ENCODE results near the gene TMEM35B. TPM values are rescaled to one million over a fixed set of nuclear protein-coding genes. Genes with fewer than 3 reads are reported as not detected.
"Not testable (repeated sequence)": the region's sequence is repeated elsewhere in the genome, so short reads cannot be mapped to it uniquely, and the experiment has no call there.

The TMEM35B gene
- total RNA-seq, 1 donor from 2014 or later: 31.6 TPM

GRCh38 chr1:34976384-34977209 is 8.6 kb downstream of the TMEM35B start:
- no peak for DNase-seq (ENCODE audit: extremely low read depth, low read depth, low spot score)

- no peak for DNase-seq (ENCODE audit: extremely low read depth, low read depth, low spot score)
Observed at GRCh38 chr1:34975771-34976170, 9.4 kb downstream of the TMEM35B start.

GRCh38 chr1:34975338-34975737 is 9.8 kb downstream of the TMEM35B start:
- no peak for DNase-seq (ENCODE audit: extremely low read depth, low read depth, low spot score)

- no peak for DNase-seq (ENCODE audit: extremely low read depth, low read depth, low spot score)
Observed at GRCh38 chr1:34974626-34975025, 10.5 kb downstream of the TMEM35B start.

GRCh38 chr1:34973326-34973725 is 11.8 kb downstream of the TMEM35B start:
- no peak for DNase-seq (ENCODE audit: extremely low read depth, low read depth, low spot score)

DNA sequence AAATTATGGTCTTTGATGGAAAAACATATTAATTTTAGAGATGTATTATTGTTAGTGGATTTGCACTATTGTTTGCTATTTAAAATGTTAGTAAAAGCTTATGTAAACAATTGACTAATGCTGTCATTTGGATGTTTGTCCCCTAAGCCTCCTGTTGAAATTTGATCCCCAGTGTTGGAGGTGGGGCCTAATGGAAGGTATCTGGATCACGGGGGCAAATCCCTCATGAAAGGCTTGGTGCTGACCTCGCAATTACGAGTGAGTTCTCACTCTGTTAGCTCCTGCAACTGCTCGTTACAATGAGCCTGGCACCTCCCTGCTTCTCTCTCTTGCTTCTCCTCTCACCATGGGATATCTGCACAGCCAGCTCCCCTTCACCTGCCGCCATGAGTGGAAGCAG is 14.3 kb downstream of the TMEM35B start:
- DNase-seq (ENCODE audit: extremely low read depth, low read depth, low spot score): no peak

DNA sequence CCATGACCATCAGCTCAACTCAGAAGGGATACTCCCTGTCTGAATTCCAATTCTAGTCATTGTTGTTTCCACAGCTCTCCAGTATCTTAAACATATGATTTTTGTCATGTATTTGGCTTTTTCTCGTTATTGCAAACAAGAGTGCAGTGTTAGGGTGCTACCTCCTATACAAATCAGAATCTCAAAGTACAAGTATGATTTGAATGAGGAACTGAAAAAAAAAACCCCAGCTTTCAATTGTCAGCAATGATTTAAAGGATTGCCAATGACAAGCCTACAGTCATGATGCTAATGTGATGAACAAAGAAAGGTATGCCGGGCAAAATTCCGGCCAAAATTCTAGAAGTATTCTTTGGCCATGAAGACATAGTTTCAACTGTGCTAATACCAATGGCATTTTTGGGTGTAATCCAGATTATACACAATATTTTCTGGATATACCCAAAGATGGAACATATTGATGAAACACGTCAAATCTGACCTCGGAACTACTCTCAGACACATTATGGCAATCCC is 14.9 kb downstream of the TMEM35B start:
- DNase-seq (ENCODE audit: extremely low read depth, low read depth, low spot score): no peak

- not testable (repeated sequence) for DNase-seq (ENCODE audit: extremely low read depth, low read depth, low spot score)
Observed at GRCh38 chr1:34968297-34968696, 16.9 kb downstream of the TMEM35B start.

DNA sequence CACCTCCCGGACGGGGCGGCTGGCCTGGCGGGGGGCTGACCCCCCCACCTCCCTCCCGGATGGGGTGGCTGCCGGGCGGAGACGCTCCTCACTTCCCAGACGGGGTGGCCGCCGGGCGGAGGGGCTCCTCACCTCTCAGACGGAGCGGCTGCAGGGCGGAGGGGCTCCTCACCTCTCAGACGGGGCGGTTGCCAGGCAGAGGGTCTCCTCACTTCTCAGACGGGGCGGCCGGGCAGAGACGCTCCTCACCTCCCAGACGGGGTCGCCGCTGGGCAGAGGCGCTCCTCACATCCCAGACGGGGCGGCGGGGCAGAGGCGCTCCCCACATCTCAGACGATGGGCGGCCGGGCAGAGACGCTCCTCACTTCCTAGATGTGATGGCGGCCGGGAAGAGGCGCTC is 17.5 kb downstream of the TMEM35B start:
- not testable (repeated sequence) for DNase-seq (ENCODE audit: extremely low read depth, low read depth, low spot score)

- no peak for DNase-seq (ENCODE audit: extremely low read depth, low read depth, low spot score)
Observed at GRCh38 chr1:34965597-34965996, 19.6 kb downstream of the TMEM35B start.

- no peak for DNase-seq (ENCODE audit: extremely low read depth, low read depth, low spot score)
Observed at GRCh38 chr1:34950428-34950827, 34.7 kb downstream of the TMEM35B start.

- DNase-seq (ENCODE audit: extremely low read depth, low read depth, low spot score): not testable (repeated sequence)
Observed at GRCh38 chr1:34948739-34949138, 36.4 kb downstream of the TMEM35B start.

DNA sequence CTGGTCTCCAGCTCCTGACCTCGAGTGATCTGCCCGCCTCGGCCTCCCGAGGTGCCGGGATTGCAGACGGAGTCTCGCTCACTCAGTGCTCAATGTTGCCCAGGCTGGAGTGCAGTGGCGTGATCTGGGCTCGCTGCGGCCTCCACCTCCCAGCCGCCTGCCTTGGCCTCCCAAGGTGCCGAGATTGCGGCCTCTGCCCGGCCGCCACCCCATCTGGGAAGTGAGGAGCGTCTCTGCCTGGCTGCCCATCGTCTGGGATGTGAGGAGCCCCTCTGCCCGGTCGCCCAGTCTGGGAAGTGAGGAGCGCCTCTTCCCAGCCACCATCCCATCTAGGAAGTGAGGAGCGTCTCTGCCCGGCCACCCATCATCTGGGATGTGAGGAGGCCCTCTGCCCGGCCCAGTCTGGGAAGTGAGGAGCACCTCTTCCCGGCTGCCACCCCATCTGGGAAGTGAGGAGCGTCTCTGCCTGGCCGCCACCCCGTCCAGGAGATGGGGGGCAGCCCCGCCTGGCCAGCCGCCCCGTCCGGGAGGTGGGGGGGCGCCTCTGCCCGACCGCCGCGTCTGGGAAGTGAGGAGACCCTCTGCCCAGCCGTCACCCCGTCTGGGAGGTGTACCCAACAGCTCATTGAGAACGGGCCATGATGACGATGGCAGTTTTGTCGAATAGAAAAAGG is 37.4 kb downstream of the TMEM35B start:
- not testable (repeated sequence) for DNase-seq (ENCODE audit: extremely low read depth, low read depth, low spot score)

DNA sequence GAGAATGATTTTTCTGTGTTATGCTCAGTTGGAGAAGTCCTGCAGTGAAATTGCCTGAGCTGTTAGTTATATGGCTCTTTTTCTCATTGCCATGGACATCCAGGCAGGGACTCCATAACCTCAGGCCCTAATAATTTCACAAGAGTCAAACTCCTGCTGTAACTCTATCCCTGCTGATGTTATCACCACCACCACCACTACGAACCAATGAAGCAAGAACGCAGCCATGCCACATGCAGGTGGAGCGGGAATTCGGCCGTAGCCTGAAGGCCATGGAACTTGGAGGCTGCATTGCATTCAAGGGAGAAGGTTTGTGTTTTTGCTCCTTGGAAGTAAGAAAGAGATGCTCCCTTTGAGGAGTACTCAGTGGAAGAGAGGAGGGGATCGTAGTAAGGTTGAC is 38.9 kb downstream of the TMEM35B start:
- no peak for DNase-seq (ENCODE audit: extremely low read depth, low read depth, low spot score)

DNA sequence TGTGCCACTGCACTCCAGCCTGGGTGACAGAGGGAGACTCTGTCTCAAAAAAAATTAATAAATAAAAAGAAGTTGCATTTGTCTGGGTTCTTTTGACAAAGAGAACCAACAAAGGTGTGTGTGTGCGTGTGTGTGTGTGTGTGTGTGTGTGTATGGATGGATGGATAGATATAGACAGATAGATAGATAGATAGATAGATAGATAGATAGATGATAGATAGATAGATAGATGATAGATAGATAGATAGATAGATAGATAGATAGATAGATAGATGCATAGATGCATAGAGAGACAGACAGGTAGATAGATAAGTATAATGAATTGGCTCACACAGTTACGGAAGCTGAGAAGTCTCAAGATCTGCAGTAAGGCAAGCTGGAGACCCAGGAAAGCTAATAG is 43.3 kb downstream of the TMEM35B start:
- not testable (repeated sequence) for DNase-seq (ENCODE audit: extremely low read depth, low read depth, low spot score)

Other genes with a start within 250 kb of the TMEM35B start
- gene GJB5, start 230.3 kb downstream of the TMEM35B start, total RNA-seq: not detected in 2 replicates
- gene GJB4, start 225.6 kb downstream of the TMEM35B start, total RNA-seq: 0.44 TPM in 1 of 2 replicates, not detected in the other
- 0.35 and 0.87 TPM in 2 replicates for gene GJB3, start 204.1 kb downstream of the TMEM35B start, total RNA-seq
- 3.2 and 62.1 TPM in 2 replicates for gene GJA4, start 192.3 kb downstream of the TMEM35B start, total RNA-seq
- 34.1 and 40.2 TPM in 2 replicates for gene SMIM12, start 125.6 kb downstream of the TMEM35B start, total RNA-seq
- gene DLGAP3, start 55.7 kb downstream of the TMEM35B start, total RNA-seq: 0.23 TPM in 1 of 2 replicates, not detected in the other
- 11.7 and 14.7 TPM in 2 replicates for gene ZMYM6, start 46.6 kb upstream of the TMEM35B start, total RNA-seq
- gene ZMYM1, start 94.0 kb upstream of the TMEM35B start, total RNA-seq: 13.8 and 17.9 TPM in 2 replicates
- gene SFPQ, start 207.8 kb upstream of the TMEM35B start, total RNA-seq: 143 and 208 TPM in 2 replicates

Data from glomerular endothelial cell (primary cell).